Cardiac muscle cell (in vitro differentiated cells and primary cell): ENCODE data around the gene RRH. TPM values are rescaled to one million over a fixed set of nuclear protein-coding genes. Genes with fewer than 3 reads are reported as not detected.

Experiments
- DNase-seq, 2 donors: peaks; one replicate each; pipeline versions ENCODE4 v3.0.0 to v3.0.0-alpha.2; 2010 to 2017; ENCODE audit warnings: low read depth in 1 of 2, low spot score in 1 of 2
- H3K27ac ChIP-seq: fragments of 200-600 bp; sonication (generic); 2 replicates; pipeline ENCODE4 v1.5.1; 2016
- H3K27me3 ChIP-seq: fragments of 200-600 bp; sonication (generic); 2 replicates; pipeline ENCODE4 v1.6.0; 2016; ENCODE audit warnings: control low read depth
- H3K36me3 ChIP-seq: fragments of 200-600 bp; sonication (generic); 2 replicates; pipeline ENCODE4 v1.5.1; 2016; ENCODE audit warnings: control low read depth
- H3K4me1 ChIP-seq: fragments of 200-600 bp; sonication (generic); 2 replicates; pipeline ENCODE4 v1.8.1; 2017; ENCODE audit warnings: low read depth, mild to moderate bottlenecking, mixed run types
- H3K4me3 ChIP-seq: fragments of 200-600 bp; sonication (generic); 2 replicates; pipeline ENCODE4 v1.5.1; 2016; ENCODE audit warnings: mild to moderate bottlenecking
- H3K9me3 ChIP-seq: fragments of 200-600 bp; sonication (generic); 2 replicates; pipeline ENCODE4 v1.5.1; 2017; ENCODE audit warnings: low read depth, mild to moderate bottlenecking, control low read depth
- CTCF ChIP-seq: IDR thresholded peaks from 2 replicates; pipeline ENCODE4 v1.5.1; 2012; ENCODE audit warnings: low read depth, mild to moderate bottlenecking, low read length
- polyA plus RNA-seq: library from polyadenylated mRNA; unstranded; fragments of >200 nt; fragmentation: Nextera tagmentation; extraction: Ambion mirVana; gene quantifications from 2 replicates; pipeline ENCODE4 v1.2.1, GENCODE V29; 2016
- total RNA-seq: library from RNA; depleted of rRNA; stranded (reverse); fragments of >200 nt; gene quantifications from 2 replicates; pipeline ENCODE4 v1.2.3, GENCODE V29; 2016

Gene RRH
- total and polyA plus RNA-seq, 2 experiments from 2014 or later, result 0.15 TPM; not detected in 1

GRCh38 chr4:109811707-109812106, 16.1 kb upstream of the RRH start:
- H3K27me3 ChIP-seq, result no peaks in the 10 kb centered on the region
- no peak for DNase-seq
- no peak for TF ChIP-seq CTCF
- H3K4me1 ChIP-seq, result peaks cover 5% of the 10 kb centered on the region
- H3K4me3 ChIP-seq, result no peak overlapping the region
- no peaks in the 10 kb centered on the region for H3K36me3 ChIP-seq
- H3K9me3 ChIP-seq, result no peaks in the 10 kb centered on the region
- no peak overlapping the region for H3K27ac ChIP-seq

GRCh38 chr4:109815151-109816081, 12.4 kb upstream of the RRH start, which contains the start of gene GAR1:
Gene GAR1 (plus strand): TSS chr4:109815762. CDS start chr4:109816165, 403 bp downstream.
- peak; percentile 95 to 96 for DNase-seq
- Histone ChIP-seq H3K4me1 (peaks cover 8% of the 10 kb centered on the region), H3K36me3 (peaks cover 8% of the 10 kb centered on the region), H3K27ac (peak within 1 kb of the TSS; percentile 84), H3K27me3 (no peaks in the 10 kb centered on the region), H3K9me3 (no peaks in the 10 kb centered on the region), H3K4me3 (peak within 1 kb of the TSS; percentile 52)
- no peak for TF ChIP-seq CTCF

DNA sequence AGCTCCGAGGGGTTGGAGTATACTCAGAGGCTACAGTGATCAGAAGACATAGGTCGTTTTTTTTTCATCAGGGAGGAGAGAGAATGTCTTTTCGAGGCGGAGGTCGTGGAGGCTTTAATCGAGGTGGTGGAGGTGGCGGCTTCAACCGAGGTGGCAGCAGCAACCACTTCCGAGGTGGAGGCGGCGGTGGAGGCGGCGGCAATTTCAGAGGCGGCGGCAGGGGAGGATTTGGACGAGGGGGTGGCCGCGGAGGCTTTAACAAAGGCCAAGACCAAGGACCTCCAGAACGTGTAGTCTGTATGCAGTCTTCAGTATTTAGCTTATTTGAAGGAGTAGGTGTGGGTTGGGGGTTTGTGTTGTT, 11.7 kb upstream of the RRH start:
- peak overlapping the region; percentile 52 for H3K4me3 ChIP-seq
- TF ChIP-seq CTCF, result no peak
- H3K4me1 ChIP-seq, result peaks cover 8% of the 10 kb centered on the region
- peaks cover 11% of the 10 kb centered on the region for H3K36me3 ChIP-seq
- no peaks in the 10 kb centered on the region for H3K27me3 ChIP-seq
- no peak for DNase-seq
- H3K9me3 ChIP-seq, result no peaks in the 10 kb centered on the region
- peak overlapping the region; percentile 84 for H3K27ac ChIP-seq

DNA sequence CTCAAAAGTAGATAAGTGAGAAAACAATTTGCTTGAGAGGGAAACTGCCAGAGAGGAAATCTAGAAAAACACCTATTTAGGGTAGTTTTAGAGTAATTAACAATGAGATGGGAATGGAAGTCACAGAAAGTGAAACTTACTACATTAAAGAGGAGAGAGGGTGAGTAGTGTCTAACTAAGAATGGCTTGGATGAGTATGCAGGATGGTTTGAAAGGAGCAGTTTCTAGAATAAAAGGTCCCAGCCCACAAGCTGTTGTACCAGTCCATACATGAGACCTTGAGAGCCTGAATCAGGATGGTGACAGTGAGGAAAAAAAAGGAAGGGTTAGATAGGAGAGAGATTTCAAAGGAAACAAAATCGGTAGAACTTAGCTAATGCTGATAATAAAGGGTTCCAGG, 10.9 kb upstream of the RRH start:
- Histone ChIP-seq H3K9me3 (no peaks in the 10 kb centered on the region), H3K27me3 (no peaks in the 10 kb centered on the region), H3K36me3 (peaks cover 17% of the 10 kb centered on the region), H3K27ac (no peak overlapping the region), H3K4me3 (peak overlapping the region; percentile 52), H3K4me1 (peaks cover 8% of the 10 kb centered on the region)
- DNase-seq, result no peak
- TF ChIP-seq CTCF, result no peak

GRCh38 chr4:109818268-109818667, 9.5 kb upstream of the RRH start:
- Histone ChIP-seq H3K36me3 (peaks cover 29% of the 10 kb centered on the region), H3K4me3 (no peak overlapping the region), H3K27me3 (no peaks in the 10 kb centered on the region), H3K4me1 (peaks cover 8% of the 10 kb centered on the region), H3K9me3 (no peaks in the 10 kb centered on the region), H3K27ac (no peak overlapping the region)
- TF ChIP-seq CTCF, result no peak
- DNase-seq, result no peak
